Neural crest cell (in vitro differentiated cells): Measurements from ENCODE around the gene MED12L. TPM values are rescaled to one million over a fixed set of nuclear protein-coding genes. Genes with fewer than 3 reads are reported as not detected.

Source experiments
- DNase-seq: peaks from one replicate; pipeline ENCODE4 v3.0.0; 2021; ENCODE audit warnings: low read depth, mixed read lengths, low spot score
- H3K27ac Mint-ChIP-seq: one replicate; pipeline ENCODE4 v1.8.0; 2021; ENCODE audit warnings: mild to moderate bottlenecking, mixed read lengths; ENCODE audit not compliant: unreplicated experiment
- H3K27me3 Mint-ChIP-seq: 2 replicates; pipeline ENCODE4 v1.8.0; 2021; ENCODE audit warnings: low read depth, mild to moderate bottlenecking, mixed read lengths
- H3K36me3 Mint-ChIP-seq: 2 replicates; pipeline ENCODE4 v1.8.0; 2021; ENCODE audit warnings: low read depth, mild to moderate bottlenecking, mixed read lengths
- H3K4me1 Mint-ChIP-seq: 2 replicates; pipeline ENCODE4 v1.8.0; 2021; ENCODE audit warnings: mixed read lengths
- H3K4me3 Mint-ChIP-seq: one replicate; pipeline ENCODE4 v1.8.0; 2021; ENCODE audit warnings: mild to moderate bottlenecking, mixed read lengths
- H3K9me3 Mint-ChIP-seq: 2 replicates; pipeline ENCODE4 v1.8.0; 2021; ENCODE audit warnings: mixed read lengths
- CTCF ChIP-seq: fragments of 200-600 bp; sonication (generic); conservative IDR thresholded peaks from 2 replicates; pipeline ENCODE4 v1.5.0; 2021; ENCODE audit warnings: antibody characterized with exemption, mild to moderate bottlenecking
- total RNA-seq: library from RNA; stranded (reverse); gene quantifications from 2 replicates; pipeline ENCODE4 v1.2.1, GENCODE V29; 2021

The MED12L gene
- total RNA-seq, 1 donor from 2014 or later = 12.2 TPM

GRCh38 chr3:151330379-151330778 is 244.9 kb downstream of the MED12L start:
- Mint-ChIP-seq H3K4me1 (no peaks in the 10 kb centered on the region), H3K27ac (no peak overlapping the region), H3K27me3 (no peaks in the 10 kb centered on the region), H3K4me3 (no peak overlapping the region), H3K9me3 (no peaks in the 10 kb centered on the region), H3K36me3 (no peaks in the 10 kb centered on the region)
- TF ChIP-seq CTCF = no peak
- no peak for DNase-seq

GRCh38 chr3:151330899-151331298 is 245.4 kb downstream of the MED12L start:
- no peaks in the 10 kb centered on the region for H3K4me1 Mint-ChIP-seq
- no peak for TF ChIP-seq CTCF
- no peaks in the 10 kb centered on the region for H3K36me3 Mint-ChIP-seq
- no peaks in the 10 kb centered on the region for H3K27me3 Mint-ChIP-seq
- no peaks in the 10 kb centered on the region for H3K9me3 Mint-ChIP-seq
- DNase-seq = no peak
- H3K27ac Mint-ChIP-seq = no peak overlapping the region
- H3K4me3 Mint-ChIP-seq = no peak overlapping the region

GRCh38 chr3:151331696-151332095 is 246.2 kb downstream of the MED12L start:
- Mint-ChIP-seq H3K36me3 (no peaks in the 10 kb centered on the region), H3K4me1 (no peaks in the 10 kb centered on the region), H3K4me3 (no peak overlapping the region), H3K27ac (no peak overlapping the region), H3K27me3 (no peaks in the 10 kb centered on the region), H3K9me3 (no peaks in the 10 kb centered on the region)
- DNase-seq = no peak
- no peak for TF ChIP-seq CTCF

GRCh38 chr3:151345859-151346258 is 260.4 kb downstream of the MED12L start:
- Mint-ChIP-seq H3K36me3 (no peaks in the 10 kb centered on the region), H3K27ac (no peak overlapping the region), H3K4me1 (peaks cover 4% of the 10 kb centered on the region), H3K9me3 (no peaks in the 10 kb centered on the region), H3K4me3 (no peak overlapping the region), H3K27me3 (no peaks in the 10 kb centered on the region)
- TF ChIP-seq CTCF = no peak
- no peak for DNase-seq

GRCh38 chr3:151346292-151346691 is 260.8 kb downstream of the MED12L start:
- H3K9me3 Mint-ChIP-seq = no peaks in the 10 kb centered on the region
- H3K27me3 Mint-ChIP-seq = no peaks in the 10 kb centered on the region
- H3K36me3 Mint-ChIP-seq = no peaks in the 10 kb centered on the region
- no peak overlapping the region for H3K4me3 Mint-ChIP-seq
- DNase-seq = no peak
- peaks cover 4% of the 10 kb centered on the region for H3K4me1 Mint-ChIP-seq
- H3K27ac Mint-ChIP-seq = no peak overlapping the region
- no peak for TF ChIP-seq CTCF

- Mint-ChIP-seq H3K36me3 (no peaks in the 10 kb centered on the region), H3K27me3 (no peaks in the 10 kb centered on the region), H3K27ac (no peak overlapping the region), H3K4me3 (no peak overlapping the region), H3K4me1 (peaks cover 4% of the 10 kb centered on the region), H3K9me3 (no peaks in the 10 kb centered on the region)
- TF ChIP-seq CTCF = no peak
- no peak for DNase-seq
Observed at GRCh38 chr3:151347432-151347831, 262.0 kb downstream of the MED12L start.
